Measurements from ENCODE around the gene GABRB2. TPM values are rescaled to one million over a fixed set of nuclear protein-coding genes. Genes with fewer than 3 reads are reported as not detected.

GABRB2 gene
- total RNA-seq, 1 experiment from 2014 or later = not detected

- DNase-seq (ENCODE audit: low spot score) = no peak
Observed at GRCh38 chr5:161391016-161391415, 155.5 kb downstream of the GABRB2 start.

- DNase-seq (ENCODE audit: low spot score) = no peak
Observed at GRCh38 chr5:161387121-161387520, 159.4 kb downstream of the GABRB2 start.

GRCh38 chr5:161385027-161385426 lies 161.5 kb downstream of the GABRB2 start:
- DNase-seq (ENCODE audit: low spot score) = no peak

- no peak for DNase-seq (ENCODE audit: low spot score)
Observed at GRCh38 chr5:161382685-161383084, 163.8 kb downstream of the GABRB2 start.

DNA sequence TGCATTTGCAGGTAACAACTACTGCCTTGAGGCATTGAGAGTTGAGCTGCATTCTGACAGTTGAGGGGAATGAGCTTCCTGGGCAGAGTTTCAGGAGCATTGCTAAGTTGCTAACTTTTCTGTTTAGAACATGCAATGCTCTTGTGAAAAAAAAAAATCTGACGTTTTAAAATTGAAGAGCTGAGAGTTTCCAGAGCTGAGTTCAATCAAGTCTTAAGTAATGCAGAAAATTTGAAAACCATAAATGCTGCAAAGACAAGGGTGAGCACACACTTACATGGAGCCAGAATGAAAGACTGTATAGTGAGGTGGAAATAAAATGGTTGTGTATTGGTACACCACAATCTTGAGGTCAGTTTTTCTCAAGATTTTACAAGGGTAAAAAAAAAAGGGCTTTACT lies 166.0 kb downstream of the GABRB2 start:
- no peak for DNase-seq (ENCODE audit: low spot score)

GRCh38 chr5:161378701-161379100 lies 167.8 kb downstream of the GABRB2 start:
- DNase-seq (ENCODE audit: low spot score) = no peak

DNA sequence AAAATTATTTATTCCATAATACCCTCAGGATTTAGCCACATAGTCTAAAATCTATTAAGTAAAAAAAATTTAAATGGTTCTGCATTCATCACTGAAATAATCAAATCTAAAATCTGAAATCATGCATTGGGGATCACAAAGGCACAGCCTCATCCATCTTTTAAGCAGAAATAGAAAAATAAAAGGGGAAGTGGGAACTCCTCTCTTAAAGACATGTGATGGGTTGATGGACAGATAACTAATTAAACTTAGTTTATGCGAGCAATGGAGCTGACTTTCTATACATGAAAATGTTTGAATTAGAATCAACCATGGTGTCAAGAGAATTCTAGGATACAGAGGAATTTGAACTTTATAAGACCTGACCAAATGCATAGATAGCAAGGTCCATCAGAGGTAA lies 170.5 kb downstream of the GABRB2 start:
- no peak for DNase-seq (ENCODE audit: low spot score)

- no peak for DNase-seq (ENCODE audit: low spot score)
Observed at GRCh38 chr5:161373345-161373707, 173.2 kb downstream of the GABRB2 start.

DNA sequence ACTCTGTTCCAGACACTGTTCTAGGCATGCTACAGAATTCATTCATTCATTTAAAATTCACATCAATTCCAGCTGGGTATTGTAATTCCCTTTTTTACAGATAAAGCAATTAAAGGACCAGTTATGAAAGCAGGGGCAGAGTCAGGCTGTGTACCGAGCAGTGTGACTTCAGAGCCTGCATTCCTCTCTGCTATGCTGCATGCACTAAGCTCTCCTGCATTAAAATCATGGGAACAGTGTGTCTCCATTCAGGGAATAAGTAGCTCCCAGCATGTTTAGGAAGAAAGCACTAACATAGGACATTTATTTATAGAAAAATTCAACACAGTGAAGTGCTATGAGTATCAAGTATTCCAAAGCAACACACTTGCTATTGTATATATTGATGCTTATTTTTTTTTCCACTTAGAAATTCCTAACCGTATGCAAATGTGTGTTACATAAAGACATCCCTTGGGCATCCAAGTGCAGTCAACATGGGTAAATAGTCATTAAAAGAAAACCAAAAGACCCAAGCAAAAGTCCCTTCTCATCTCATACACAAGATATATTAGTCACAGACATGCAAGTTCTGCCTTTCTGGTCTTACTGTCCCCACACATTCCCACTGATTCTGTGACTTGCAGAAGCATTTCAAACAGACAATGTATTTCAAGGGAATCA lies 173.7 kb downstream of the GABRB2 start:
- DNase-seq (ENCODE audit: low spot score) = no peak

DNA sequence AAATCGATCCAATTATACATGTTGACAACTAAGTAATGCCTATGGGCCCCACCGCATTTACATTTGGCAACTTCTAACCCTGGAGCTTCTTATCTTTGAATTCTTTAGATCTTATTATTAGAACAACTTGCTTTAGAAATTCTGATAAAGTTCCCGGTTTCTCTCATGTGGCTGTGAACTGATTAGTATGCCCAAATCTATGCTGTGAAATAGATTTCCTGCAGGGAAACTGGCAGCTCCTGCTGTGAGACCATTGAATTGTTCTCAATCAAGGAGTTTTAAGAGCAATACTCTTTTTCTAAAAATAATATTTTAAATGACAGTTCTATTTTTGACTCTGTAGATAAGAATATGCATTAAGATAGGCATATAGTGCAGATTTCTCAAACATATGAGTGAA lies 177.5 kb downstream of the GABRB2 start:
- DNase-seq (ENCODE audit: low spot score) = no peak

GRCh38 chr5:161358446-161358845 lies 188.1 kb downstream of the GABRB2 start:
- DNase-seq (ENCODE audit: low spot score) = no peak

- no peak for DNase-seq (ENCODE audit: low spot score)
Observed at GRCh38 chr5:161344234-161344633, 202.3 kb downstream of the GABRB2 start.

DNA sequence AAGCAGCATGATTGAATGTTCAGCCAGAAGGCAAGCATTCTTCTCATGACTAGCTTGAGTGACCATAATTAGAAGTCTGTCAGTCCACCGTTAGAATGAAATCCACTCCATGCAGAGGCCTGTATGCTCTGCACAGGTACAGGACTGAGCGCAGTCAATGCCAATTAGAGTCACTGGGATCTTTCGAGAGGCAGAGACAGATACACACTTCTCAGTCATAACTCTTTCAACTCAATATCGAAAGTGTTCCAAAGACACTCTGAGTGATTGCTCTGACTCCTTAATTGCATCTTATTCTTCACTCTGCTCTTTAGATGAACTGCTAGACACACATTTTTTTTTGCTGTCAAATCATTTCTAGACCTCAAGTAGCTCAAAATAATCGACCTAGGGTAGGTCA lies 203.6 kb downstream of the GABRB2 start:
- DNase-seq (ENCODE audit: low spot score) = no peak

- no peak for DNase-seq (ENCODE audit: low spot score)
Observed at GRCh38 chr5:161340012-161340411, 206.5 kb downstream of the GABRB2 start.

DNA sequence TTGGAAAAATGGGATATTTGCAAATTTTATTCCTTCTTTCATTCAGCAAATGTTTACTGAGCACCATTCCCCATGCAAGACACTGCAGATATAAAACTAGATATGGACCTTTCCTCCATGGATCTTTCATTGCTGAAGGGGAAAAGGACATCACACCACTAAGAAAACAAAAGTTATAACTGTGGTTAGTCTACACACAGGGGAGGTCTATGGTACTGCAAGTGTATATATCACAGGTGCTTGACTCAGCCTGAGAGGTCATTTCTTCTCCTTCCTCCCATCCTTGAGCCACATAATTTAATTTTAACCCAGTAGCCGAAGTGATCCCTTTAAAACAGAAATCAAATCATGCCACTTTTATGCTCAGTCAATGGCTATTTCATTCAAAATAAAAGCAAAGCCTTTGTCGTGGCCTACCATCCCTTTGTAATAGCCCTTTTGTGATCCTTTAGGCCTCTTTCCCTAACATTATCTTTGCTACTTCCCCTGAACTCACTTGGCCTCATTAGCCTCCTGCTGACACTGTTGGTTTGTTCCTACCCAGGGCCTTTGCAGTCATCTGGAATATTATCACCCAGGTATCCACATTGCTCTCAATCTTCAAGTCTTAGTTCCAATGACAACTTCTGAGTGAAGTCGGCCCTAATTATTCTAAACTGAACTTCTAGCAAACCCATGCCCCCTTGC lies 213.2 kb downstream of the GABRB2 start:
- DNase-seq (ENCODE audit: low spot score) = no peak

DNA sequence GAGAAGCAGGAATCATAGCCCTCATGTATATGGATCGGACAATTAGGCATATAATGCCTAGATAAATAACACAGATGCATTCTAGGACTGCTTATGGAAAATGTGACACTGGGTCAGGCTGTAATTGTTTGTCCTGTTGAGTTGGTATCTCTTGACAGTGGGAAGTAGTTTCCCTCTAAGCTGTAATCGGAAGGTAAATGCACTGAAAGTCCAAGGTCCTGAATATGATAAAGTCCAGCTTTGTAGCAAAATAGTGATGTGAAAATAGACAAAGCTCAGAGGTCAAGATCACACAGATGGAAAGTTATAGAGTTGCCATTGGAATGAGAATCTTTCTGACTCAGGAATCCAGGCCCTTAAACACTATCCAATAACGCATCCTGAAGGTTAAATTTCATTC lies 214.2 kb downstream of the GABRB2 start:
- no peak for DNase-seq (ENCODE audit: low spot score)

DNA sequence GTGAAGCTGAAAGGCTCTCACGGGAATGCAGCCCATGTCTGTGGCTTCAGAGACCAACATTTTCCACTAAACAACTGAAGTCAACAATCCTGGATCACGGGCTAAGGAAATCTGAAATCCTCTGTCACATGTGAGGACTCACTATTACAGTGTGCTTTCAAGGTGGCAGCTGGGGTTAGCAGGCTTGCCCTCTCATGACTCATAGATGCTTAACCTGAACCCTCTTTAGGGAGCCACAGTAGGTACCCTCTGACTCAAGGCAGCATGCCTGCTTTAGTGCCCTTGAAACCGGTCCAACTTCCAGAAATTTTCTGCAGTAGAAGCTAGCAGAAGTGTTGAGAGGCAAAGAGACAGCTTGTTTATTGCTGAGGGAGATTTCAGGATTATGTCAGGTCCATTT lies 232.5 kb downstream of the GABRB2 start:
- no peak for DNase-seq (ENCODE audit: low spot score)

DNA sequence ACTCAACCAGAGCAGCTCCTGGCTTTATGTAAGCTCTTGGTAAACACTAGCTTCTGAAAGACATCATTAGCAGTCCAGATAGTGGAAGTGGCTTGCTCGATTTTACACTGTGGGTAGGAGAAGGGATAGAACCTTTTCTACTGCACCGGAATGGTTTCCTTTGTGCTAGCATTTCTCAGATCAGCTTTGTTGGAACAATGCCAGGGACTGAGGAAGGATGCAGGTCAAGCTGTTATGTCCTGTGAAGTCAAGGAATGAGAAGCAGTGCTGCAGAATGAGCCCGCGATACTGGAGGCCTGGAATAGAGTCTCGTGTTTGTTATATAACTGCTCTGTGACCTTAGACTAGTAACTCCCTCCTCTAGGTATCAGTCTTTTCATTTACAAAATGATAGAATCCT lies 233.6 kb downstream of the GABRB2 start:
- DNase-seq (ENCODE audit: low spot score) = no peak

GRCh38 chr5:161311965-161312364 lies 234.6 kb downstream of the GABRB2 start:
- DNase-seq (ENCODE audit: low spot score) = no peak

DNA sequence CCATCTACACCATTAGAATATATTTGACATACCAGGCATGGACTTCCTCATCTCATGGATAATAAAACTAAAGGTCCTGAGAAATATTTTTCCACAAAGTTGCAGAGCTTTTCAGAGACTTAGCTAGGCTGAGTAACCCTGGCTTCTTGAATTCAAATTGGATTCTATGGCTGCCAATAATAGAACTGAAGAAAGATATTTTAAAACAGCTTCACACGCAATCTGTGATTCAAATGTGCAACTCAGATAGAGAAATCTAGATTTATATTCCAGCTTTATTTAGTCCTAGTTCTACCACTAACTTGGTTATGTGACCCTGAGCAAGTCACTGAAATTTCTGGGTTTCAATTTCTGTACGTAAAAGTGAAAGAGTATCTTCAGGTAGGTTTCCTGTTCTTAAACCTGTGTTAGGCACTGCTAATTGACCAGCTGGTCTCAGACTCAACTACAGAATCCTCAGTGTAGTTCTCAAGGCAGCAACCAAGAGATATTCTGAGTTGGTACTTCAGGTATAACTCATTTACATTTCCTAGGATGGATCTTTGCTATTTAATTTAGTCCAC lies 235.3 kb downstream of the GABRB2 start:
- DNase-seq (ENCODE audit: low spot score) = no peak

DNA sequence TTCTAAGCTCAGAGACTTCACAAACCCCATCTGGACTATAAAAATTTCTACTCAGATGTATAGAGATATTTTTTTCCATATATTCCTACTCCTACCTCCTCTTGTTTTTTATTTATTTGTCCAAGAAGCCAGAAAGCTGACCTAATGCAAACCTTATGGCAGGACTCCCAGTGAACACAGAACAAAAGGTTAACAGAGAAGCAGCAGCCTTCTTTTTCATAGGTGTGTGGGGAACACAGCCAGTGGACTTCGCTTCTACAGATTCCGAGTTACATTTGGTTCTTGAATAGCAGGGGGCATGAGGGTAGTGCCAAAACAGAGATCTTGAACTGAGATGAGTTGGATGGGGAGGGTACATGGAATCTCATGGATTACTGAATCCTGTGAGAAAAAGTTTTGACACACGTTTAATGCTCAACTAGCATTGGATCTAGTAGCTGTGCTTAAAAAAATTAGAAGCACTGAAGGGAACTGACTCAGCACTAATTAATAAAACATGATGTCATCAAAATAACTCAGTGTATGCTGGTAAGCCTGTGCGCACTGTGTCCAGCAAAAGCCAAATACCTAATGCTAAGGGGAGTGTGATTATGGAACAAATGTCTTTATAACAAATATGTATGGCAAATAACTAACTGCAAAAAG lies 240.1 kb downstream of the GABRB2 start:
- no peak for DNase-seq (ENCODE audit: low spot score)

DNA sequence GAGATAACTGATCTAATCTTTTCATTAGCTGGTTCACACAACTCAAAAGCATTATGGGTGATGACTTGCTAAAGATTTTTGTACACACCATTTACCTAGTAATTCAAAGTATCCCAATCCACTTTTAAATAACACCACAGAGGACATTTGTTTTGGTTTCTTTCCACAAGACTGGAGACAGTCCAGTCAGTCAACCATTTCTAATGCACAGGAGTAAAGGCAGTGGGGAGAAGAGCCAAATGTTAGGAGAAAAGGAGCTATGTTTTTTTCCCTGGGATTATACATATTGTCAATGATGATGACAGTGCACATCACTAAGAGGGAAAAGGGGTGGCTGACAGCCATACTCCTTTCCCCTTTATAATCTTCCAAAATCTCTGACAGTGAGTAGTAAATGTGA lies 240.9 kb downstream of the GABRB2 start:
- DNase-seq (ENCODE audit: low spot score) = no peak

DNA sequence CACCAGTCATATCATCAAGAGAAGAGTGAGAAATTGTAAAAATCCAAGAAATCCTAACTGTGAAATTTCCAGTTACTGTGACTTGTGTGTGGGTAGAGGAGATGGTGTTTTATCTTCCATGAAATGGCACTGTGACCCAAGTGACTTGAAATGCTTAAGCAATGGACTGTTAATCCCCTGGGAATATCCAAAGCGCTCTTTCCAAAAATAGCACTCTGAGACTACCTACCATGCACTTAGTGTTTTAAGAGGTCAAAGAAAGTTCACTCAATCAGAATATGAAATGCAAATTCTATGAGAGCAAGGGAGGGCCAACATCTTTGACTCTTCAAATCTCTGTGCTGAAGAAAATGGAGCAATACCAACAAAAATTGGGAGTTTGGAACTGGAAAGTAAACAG lies 244.0 kb downstream of the GABRB2 start:
- no peak for DNase-seq (ENCODE audit: low spot score)

Measured in HT-29 (cell line).